ENCODE data around the gene AGT.

The AGT gene

DNA sequence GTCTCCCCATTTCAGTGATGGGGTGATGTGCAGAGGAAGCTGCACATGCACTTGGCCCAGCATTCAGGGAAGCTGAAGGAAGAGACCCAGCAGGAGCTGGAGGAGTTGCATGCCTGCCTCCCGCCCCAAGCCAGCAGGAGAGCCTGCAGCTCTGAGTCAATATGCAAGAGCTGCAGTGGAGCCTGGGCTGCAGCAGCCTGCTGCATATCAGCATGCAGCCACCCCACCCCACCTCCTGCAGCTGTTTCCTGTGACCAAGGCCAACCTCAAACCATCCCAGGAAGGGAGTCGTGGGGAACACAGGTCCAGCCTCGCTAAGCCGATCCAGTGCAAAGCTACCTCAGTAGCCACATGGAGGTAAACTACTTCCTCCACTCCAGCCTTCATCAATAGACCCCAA, 18.9 kb downstream of the AGT start:
- Mint-ChIP-seq H3K27me3 (no peaks in the 10 kb centered on the region), H3K27ac (no peak overlapping the region), H3K4me3 (no peak overlapping the region), H3K36me3 (ENCODE audit: low read depth) (peaks cover 42% of the 10 kb centered on the region), H3K9me3 (no peaks in the 10 kb centered on the region), H3K4me1 (ENCODE audit: low read depth) (no peaks in the 10 kb centered on the region)
- DNase-seq, result no peak

DNA sequence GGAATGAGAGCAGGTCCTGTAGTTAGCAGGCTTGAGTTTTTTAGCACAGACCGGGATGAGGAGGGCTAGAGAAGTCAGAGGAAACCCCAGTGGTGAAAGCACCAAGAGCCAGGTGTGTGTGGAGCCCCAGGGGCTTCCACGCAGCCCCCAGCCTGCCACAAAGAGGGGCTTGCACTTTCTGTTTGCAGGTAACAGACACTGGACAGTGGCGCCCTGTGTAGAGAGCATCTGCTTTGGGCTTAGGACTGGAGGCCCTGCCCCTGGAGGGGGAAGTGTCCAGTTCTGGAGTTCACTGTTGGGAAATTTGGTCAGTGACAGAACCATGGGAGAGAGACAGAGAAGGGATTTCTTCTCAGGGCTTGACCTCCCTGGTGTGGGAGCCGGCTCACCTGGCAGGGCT, 19.5 kb downstream of the AGT start:
- Mint-ChIP-seq H3K4me1 (ENCODE audit: low read depth) (no peaks in the 10 kb centered on the region), H3K9me3 (no peaks in the 10 kb centered on the region), H3K36me3 (ENCODE audit: low read depth) (peaks cover 47% of the 10 kb centered on the region), H3K4me3 (no peak overlapping the region), H3K27ac (no peak overlapping the region), H3K27me3 (no peaks in the 10 kb centered on the region)
- DNase-seq, result no peak

DNA sequence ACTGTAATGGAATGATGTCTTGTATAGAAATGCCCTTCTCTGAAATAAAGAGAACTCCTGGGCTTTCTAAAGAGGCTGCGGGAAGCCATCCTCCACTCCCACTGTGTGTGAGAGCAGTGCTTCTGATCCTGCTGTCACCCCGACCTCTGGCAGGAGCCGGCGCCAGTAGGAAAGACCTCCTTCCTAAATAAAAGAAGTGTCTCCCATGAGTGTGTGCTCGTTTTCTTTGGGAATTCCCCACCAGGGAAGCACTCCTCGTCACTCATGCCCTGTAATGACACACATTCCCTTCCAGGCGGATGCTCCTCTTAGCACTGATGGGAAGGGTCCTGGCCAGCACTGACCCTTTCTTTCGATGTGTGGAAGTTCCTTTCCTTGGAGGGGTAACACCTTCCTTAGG, 20.1 kb downstream of the AGT start:
- H3K4me3 Mint-ChIP-seq, result no peak overlapping the region
- H3K4me1 Mint-ChIP-seq (ENCODE audit: low read depth), result no peaks in the 10 kb centered on the region
- H3K9me3 Mint-ChIP-seq, result no peaks in the 10 kb centered on the region
- H3K27me3 Mint-ChIP-seq, result no peaks in the 10 kb centered on the region
- H3K27ac Mint-ChIP-seq, result no peak overlapping the region
- DNase-seq, result no peak
- peaks cover 52% of the 10 kb centered on the region for H3K36me3 Mint-ChIP-seq (ENCODE audit: low read depth)

DNA sequence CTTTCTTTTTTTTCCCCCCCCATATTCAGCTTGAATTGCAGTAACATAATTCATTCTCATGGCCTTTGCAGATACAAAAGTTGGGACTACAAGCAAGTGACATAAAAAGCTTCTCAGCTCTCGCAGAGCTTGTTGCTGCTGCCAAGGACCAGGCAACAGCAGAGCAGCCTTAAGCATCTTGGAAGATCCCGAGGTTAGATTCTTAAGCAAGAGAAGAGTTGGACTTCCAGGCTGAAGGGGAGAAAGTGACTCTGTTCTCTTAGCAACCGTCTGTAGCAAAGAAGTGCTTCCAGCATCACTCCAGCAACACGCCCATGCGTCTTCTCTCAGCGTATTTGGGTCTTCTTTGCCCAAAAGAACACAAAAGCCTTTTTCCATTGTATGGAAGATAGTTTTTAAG, 20.7 kb downstream of the AGT start:
- Mint-ChIP-seq H3K4me1 (ENCODE audit: low read depth) (no peaks in the 10 kb centered on the region), H3K36me3 (ENCODE audit: low read depth) (peaks cover 57% of the 10 kb centered on the region), H3K9me3 (no peaks in the 10 kb centered on the region), H3K4me3 (no peak overlapping the region), H3K27me3 (no peaks in the 10 kb centered on the region), H3K27ac (no peak overlapping the region)
- no peak for DNase-seq

DNA sequence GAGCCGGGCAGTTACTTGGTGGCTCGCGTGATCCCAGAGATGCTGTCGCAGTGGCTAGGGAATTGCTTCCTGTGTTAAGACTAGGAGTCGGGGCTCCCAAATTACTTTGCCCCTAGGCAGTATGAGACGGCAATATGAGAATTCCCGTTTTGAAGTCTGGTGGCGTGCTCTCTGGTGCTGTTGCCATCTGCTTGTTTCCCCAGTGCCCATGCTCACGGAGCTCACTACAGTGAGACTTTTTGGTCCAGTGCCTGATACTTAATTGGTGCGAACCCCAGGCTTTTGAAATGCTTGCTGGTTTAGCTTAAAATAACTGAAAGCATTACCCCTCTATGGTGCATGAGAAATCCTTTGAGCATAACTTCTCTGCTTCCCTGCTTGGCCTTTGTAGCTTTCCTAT, 22.3 kb downstream of the AGT start:
- Mint-ChIP-seq H3K27ac (no peak overlapping the region), H3K9me3 (no peaks in the 10 kb centered on the region), H3K4me3 (no peak overlapping the region), H3K27me3 (no peaks in the 10 kb centered on the region), H3K4me1 (ENCODE audit: low read depth) (no peaks in the 10 kb centered on the region), H3K36me3 (ENCODE audit: low read depth) (peaks cover 73% of the 10 kb centered on the region)
- DNase-seq, result no peak

DNA sequence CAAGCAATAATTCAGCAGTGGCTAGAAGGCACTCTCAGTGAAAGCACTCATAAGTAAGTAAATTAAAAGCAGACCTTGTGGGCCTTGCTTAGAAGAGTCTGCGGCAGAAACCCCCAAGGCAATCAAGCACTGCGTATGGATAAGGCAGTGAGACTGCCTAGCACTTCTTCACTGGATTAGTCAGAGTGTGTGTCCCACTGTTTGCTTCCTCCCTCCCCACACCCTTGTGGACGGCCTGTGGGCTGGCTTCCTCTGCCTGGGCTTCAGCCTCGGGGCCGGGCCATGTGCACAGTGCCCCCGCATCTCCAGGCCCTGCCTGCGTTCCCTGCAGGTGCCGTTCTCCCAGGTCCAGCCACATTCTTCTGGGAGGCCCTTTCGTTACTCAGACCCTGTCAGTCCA, 23.8 kb downstream of the AGT start:
- Mint-ChIP-seq H3K27me3 (no peaks in the 10 kb centered on the region), H3K9me3 (no peaks in the 10 kb centered on the region), H3K4me1 (ENCODE audit: low read depth) (no peaks in the 10 kb centered on the region), H3K4me3 (no peak overlapping the region), H3K36me3 (ENCODE audit: low read depth) (peaks cover 85% of the 10 kb centered on the region), H3K27ac (no peak overlapping the region)
- no peak for DNase-seq

DNA sequence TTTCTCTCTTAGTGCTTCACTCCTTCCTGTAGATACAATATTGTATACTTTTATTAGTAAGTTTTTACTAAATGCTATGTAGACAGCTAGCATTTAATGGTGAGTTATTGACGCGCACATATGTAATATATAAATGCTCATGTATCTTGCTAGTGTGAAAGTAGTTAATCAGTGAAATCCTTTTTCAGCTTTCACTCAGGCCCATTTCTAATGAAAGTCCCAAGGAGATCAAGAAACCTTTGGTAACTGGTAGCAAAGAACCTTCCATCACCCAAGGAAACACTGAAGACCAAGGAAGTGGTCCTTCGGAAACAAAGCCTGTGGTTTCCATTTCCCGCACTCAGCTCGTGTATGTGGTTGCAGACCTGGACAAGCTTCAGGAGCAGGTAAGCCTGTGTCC, 27.2 kb downstream of the AGT start:
- DNase-seq, result no peak
- Mint-ChIP-seq H3K4me1 (ENCODE audit: low read depth) (peaks cover 6% of the 10 kb centered on the region), H3K27me3 (no peaks in the 10 kb centered on the region), H3K36me3 (ENCODE audit: low read depth) (peaks cover 91% of the 10 kb centered on the region), H3K27ac (no peak overlapping the region), H3K9me3 (no peaks in the 10 kb centered on the region), H3K4me3 (no peak overlapping the region)

DNA sequence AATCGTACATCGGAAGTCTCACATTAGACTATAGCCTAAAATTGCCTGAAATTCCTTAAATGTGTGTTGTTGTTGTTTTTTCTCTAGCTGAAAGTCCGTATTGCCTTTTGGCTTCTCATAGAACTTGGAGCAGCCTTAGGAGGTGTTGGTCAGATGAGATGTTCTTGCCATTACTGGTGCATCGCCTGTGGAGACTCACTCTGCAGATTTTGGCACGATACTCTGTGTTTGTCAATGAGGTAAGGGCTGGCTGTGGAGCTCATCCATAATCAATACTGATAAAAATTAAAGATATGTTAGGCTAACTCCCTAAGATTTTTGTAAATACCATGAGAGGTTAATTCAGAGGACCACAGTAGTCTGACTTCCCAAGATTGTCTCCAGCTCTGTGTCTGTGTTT, 28.9 kb downstream of the AGT start:
- H3K27ac Mint-ChIP-seq, result no peak overlapping the region
- peaks cover 95% of the 10 kb centered on the region for H3K36me3 Mint-ChIP-seq (ENCODE audit: low read depth)

DNA sequence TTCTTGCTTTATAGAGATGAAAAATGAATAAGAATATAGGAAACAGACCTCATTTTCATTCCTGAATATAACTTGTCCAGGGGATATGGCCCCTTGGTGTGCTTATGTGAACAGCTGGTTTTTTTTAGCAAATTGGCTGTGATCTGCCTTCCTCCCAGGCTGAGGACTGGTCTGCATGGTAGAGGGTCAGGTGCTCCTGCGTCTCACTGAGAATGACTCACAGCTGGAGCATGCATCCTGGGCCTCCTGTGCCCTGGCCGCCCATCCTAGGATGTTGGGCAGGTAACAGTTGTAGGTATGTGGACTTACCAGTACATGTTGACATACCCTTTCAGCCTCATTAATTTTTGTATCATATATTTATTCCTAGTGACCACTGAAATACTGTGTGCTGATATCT, 29.8 kb downstream of the AGT start:
- H3K4me1 Mint-ChIP-seq (ENCODE audit: low read depth), result peaks cover 10% of the 10 kb centered on the region
- H3K36me3 Mint-ChIP-seq (ENCODE audit: low read depth), result peaks cover 95% of the 10 kb centered on the region
- no peak overlapping the region for H3K4me3 Mint-ChIP-seq
- no peaks in the 10 kb centered on the region for H3K9me3 Mint-ChIP-seq
- no peak overlapping the region for H3K27ac Mint-ChIP-seq
- no peak for DNase-seq
- no peaks in the 10 kb centered on the region for H3K27me3 Mint-ChIP-seq

More for the DNA sequence above, 28.9 kb downstream of the AGT start:
- peaks cover 10% of the 10 kb centered on the region for H3K4me1 Mint-ChIP-seq (ENCODE audit: low read depth)
- no peak for DNase-seq
- H3K4me3 Mint-ChIP-seq, result no peak overlapping the region
- no peaks in the 10 kb centered on the region for H3K27me3 Mint-ChIP-seq
- no peaks in the 10 kb centered on the region for H3K9me3 Mint-ChIP-seq

DNA sequence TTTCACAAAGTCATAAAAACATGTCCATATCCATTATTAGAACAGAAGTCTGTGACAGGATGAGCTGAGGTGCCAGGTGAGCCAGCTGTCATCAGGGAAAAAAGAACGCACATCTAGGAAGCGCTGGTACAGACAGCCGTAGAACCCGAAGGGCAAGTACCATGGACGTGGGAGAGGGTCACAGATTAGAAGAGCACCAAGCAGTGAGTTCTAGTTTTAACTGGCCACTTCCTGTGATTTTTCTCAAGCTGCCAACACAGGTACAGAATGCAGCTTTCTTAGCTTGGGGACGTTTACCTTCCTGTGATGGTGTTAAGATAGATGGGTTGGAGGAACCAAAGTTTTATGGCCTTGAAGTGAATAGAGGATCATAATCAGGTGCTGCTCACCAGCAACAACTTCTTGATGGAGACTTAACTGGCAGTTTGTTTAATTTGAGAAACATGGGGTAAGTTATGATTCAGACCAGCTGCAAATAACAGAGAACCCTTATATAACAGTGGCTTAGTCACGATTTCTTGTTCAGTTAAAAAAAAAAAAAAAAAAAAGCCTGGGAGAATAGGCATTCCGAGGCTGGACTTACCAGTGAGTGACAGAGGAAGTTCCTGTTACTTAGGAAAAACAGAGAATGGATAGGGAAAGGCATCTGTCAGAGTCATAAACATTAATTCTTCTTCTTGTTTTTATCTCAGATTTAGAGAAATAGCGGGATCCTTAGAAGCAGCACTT, 30.9 kb downstream of the AGT start:
- Mint-ChIP-seq H3K4me3 (no peak overlapping the region), H3K27me3 (no peaks in the 10 kb centered on the region), H3K4me1 (ENCODE audit: low read depth) (peaks cover 10% of the 10 kb centered on the region), H3K27ac (no peak overlapping the region), H3K36me3 (ENCODE audit: low read depth) (peaks cover 98% of the 10 kb centered on the region), H3K9me3 (no peaks in the 10 kb centered on the region)
- no peak for DNase-seq

DNA sequence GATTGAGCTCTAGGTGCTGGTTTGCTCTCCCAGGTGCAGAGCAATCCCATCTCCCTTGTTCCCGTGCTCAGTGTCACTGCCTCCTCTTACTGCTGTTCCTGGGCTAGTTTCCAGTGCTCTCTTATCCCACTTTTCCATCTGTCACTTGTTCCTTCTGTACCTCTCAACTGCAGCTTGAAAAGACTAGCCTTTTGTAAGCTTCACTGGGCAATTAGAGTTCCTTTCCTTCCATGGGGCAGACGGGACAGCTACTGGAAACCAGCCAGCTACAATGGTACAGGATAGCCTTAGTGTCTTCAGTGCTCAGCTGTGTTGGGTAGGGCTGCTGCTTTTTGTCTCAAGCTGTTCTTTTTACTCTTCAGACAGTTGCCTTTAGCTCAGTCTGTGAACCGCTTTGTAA, 31.6 kb downstream of the AGT start:
- Mint-ChIP-seq H3K4me1 (ENCODE audit: low read depth) (peaks cover 10% of the 10 kb centered on the region), H3K27ac (peak overlapping the region; percentile 12), H3K9me3 (no peaks in the 10 kb centered on the region), H3K4me3 (no peak overlapping the region), H3K27me3 (no peaks in the 10 kb centered on the region), H3K36me3 (ENCODE audit: low read depth) (peaks cover 98% of the 10 kb centered on the region)
- DNase-seq, result no peak

DNA sequence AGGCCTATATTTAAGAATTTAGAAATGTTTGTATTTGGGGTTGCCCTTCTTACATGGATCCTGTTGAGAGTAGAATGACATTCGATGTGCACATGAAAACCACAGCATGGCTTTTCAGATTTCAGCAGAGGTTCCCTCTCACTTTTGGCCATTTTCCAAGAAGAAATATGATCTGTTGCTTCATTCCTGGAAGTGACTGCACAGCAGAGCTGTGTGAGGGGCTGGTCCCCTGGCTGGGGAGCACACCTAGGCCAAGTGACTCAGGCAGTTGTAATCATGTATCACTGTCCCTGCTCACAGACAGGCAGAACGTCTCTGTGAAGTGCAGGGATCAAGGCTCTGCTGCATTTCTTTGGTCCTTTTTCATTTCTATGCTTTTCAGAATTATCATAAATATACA, 32.3 kb downstream of the AGT start:
- Mint-ChIP-seq H3K9me3 (no peaks in the 10 kb centered on the region), H3K36me3 (ENCODE audit: low read depth) (peaks cover 97% of the 10 kb centered on the region), H3K27ac (peak overlapping the region; percentile 57), H3K4me3 (no peak overlapping the region), H3K27me3 (no peaks in the 10 kb centered on the region), H3K4me1 (ENCODE audit: low read depth) (peaks cover 10% of the 10 kb centered on the region)
- no peak for DNase-seq

DNA sequence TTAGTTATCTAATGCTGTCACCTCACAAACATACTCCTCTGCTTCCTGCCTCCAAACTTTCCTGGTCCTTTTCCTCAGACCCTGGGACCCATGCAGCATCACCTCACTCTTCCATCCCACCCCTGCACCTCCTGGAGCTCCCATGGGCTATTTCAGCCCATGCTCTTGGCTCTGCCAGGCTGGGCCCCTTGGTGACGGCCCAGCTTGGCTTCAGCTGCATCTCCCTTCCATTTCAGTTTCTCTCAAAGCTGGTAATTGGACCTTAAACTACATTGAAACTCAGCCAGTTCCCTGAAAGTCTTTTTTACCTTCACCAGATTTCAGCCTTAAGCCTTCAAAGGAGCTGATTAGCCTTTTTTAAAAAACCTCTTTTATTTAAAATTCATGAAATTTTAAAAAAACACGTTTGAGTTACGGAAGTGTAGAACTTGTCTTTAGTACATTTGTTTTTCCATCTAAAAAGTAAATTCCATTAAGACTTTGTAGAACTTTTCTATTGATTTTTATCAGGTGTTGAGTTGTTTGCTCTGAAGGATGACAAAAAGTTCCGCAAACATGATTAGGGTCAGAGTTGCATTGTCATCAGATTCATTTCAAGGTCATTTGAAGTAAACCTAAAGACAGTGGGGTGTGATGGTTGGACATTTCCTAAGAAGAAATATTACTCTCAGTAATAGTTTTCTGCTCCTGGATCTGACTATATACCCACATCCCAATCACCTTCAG, 33.5 kb downstream of the AGT start:
- H3K27me3 Mint-ChIP-seq, result no peaks in the 10 kb centered on the region
- no peak overlapping the region for H3K4me3 Mint-ChIP-seq
- H3K9me3 Mint-ChIP-seq, result no peaks in the 10 kb centered on the region
- H3K27ac Mint-ChIP-seq, result peak overlapping the region; percentile 68
- H3K36me3 Mint-ChIP-seq (ENCODE audit: low read depth), result peaks cover 96% of the 10 kb centered on the region
- DNase-seq, result no peak
- H3K4me1 Mint-ChIP-seq (ENCODE audit: low read depth), result peaks cover 10% of the 10 kb centered on the region

DNA sequence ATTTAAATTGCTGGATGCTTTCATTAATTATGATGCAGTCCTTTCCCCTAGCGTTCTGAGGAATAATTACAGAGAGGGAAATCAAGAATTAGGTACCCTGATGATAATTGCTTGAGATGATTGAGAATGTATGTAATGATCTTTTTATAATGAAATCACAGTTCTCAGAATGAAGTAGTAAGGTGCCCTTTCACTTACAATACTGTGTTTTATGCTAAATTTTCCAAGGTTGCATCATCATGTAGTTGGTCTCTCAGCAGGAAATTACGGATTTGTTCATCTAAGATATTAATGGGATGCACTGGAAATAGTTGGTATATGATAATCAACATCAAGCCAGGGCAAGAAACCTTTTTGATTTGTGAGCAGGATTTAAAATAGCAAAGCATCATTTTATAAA, 34.1 kb downstream of the AGT start:
- peaks cover 10% of the 10 kb centered on the region for H3K4me1 Mint-ChIP-seq (ENCODE audit: low read depth)
- no peak overlapping the region for H3K27ac Mint-ChIP-seq
- peaks cover 93% of the 10 kb centered on the region for H3K36me3 Mint-ChIP-seq (ENCODE audit: low read depth)
- no peaks in the 10 kb centered on the region for H3K9me3 Mint-ChIP-seq
- H3K4me3 Mint-ChIP-seq, result no peak overlapping the region
- no peaks in the 10 kb centered on the region for H3K27me3 Mint-ChIP-seq
- DNase-seq, result no peak

DNA sequence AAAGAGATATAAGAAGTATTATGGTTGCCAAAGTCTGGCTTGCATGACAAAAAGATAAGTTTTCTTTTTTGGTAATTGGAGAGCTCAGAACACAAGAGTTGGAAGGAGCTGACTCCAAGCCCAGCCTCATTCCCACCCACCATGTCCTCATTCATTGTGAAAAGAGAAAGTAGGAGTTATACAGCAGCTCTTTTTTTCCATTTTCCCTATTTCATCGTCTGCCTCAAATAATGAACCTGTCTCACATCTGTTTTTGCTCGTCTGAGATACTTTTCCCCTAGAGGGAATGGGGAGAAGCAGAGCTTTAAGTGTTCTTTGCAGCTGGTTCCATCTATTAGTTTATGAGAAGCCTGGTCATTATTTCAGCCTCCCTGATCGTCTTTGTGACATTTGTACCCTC, 34.7 kb downstream of the AGT start:
- no peaks in the 10 kb centered on the region for H3K27me3 Mint-ChIP-seq
- H3K36me3 Mint-ChIP-seq (ENCODE audit: low read depth), result peaks cover 93% of the 10 kb centered on the region
- no peak for DNase-seq
- no peaks in the 10 kb centered on the region for H3K9me3 Mint-ChIP-seq
- H3K4me3 Mint-ChIP-seq, result no peak overlapping the region
- no peak overlapping the region for H3K27ac Mint-ChIP-seq
- H3K4me1 Mint-ChIP-seq (ENCODE audit: low read depth), result peaks cover 10% of the 10 kb centered on the region

Measured in activated T-cell treated with anti-CD3 and anti-CD28 coated beads, Interleukin-2, amount 50 U/mL, for 24 hours (primary cell).